22Rv1 (cell line): ENCODE measurements around the gene SYTL2.

Source experiments
- ZFX ChIP-seq: fragments of 450-650 bp; IDR thresholded peaks from 2 replicates; pipeline ENCODE4 v1.6.1; 2017; ENCODE audit warnings: antibody characterized with exemption, borderline replicate concordance
- TF ChIP-seq, protein P1 (sequence below): fragments of 450-650 bp; IDR thresholded peaks from 2 replicates; pipeline ENCODE4 v1.5.1; 2017; ENCODE audit warnings: mild to moderate bottlenecking

DNA sequence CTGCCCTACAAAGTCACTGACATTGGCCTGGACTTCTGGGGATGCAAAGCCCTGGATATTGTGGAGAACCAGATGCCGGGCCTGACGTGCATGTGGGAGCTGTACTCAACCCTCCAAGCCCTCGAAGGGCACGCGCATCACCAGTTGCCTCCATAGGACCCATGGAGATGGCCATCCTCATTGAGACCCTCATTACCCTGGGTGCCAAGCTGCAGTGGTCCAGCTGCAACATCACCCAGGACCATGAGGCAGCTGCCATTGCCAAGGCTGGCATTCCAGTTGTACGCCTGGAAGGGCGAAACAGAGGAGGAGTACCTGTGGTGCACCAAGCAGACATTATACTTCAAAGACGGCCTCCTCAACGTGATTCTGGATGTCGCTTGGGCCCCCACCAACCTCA is 46.2 kb upstream of the SYTL2 start:
- TF ChIP-seq, protein P1, sequence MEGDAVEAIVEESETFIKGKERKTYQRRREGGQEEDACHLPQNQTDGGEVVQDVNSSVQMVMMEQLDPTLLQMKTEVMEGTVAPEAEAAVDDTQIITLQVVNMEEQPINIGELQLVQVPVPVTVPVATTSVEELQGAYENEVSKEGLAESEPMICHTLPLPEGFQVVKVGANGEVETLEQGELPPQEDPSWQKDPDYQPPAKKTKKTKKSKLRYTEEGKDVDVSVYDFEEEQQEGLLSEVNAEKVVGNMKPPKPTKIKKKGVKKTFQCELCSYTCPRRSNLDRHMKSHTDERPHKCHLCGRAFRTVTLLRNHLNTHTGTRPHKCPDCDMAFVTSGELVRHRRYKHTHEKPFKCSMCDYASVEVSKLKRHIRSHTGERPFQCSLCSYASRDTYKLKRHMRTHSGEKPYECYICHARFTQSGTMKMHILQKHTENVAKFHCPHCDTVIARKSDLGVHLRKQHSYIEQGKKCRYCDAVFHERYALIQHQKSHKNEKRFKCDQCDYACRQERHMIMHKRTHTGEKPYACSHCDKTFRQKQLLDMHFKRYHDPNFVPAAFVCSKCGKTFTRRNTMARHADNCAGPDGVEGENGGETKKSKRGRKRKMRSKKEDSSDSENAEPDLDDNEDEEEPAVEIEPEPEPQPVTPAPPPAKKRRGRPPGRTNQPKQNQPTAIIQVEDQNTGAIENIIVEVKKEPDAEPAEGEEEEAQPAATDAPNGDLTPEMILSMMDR, result no peak
- TF ChIP-seq ZFX, result no peak
